H1 (cell line): ENCODE measurements around the gene CRP. TPM values are rescaled to one million over a fixed set of nuclear protein-coding genes. Genes with fewer than 3 reads are reported as not detected.

Experiments used
- CTCF ChIA-PET: fragments of 300-600 bp; sonication (Branson Sonifier 250); formaldehyde crosslinking; loops from one replicate; lab custom pipeline; 2021; ENCODE audit not compliant: partially characterized antibody; lab: Charles Lee
- POLR2A ChIA-PET: fragments of 300-600 bp; sonication (Branson Sonifier 250); formaldehyde crosslinking; loops from one replicate; lab custom pipeline; 2021; ENCODE audit warnings: inconsistent platforms; ENCODE audit not compliant: partially characterized antibody; lab: Charles Lee
- DNase-seq, 2 experiments: peaks; one replicate each; pipeline versions ENCODE4 v3.0.0 to v3.0.0-alpha.2; 2010 to 2022; ENCODE audit warnings: low spot score in 2 of 2, low read depth in 1 of 2, mixed read lengths in 1 of 2
- FAIRE-seq: peaks from 2 replicates; lab custom pipeline; 2011; peaks lifted over from hg19 to GRCh38; lab: Jason Lieb, UNC
- H2AFZ ChIP-seq: 2 replicates; pipeline ENCODE4 v1.8.1; 2012; ENCODE audit warnings: low read length, inconsistent platforms
- H2AK5ac ChIP-seq: 2 replicates; pipeline ENCODE4 v1.6.1; 2013; ENCODE audit warnings: low read depth, low read length
- H2BK120ac ChIP-seq: replicated peaks from 2 replicates; pipeline ENCODE3; 2013; ENCODE audit warnings: low read depth, low read length, inconsistent platforms
- H2BK12ac ChIP-seq: 2 replicates; pipeline ENCODE4 v1.6.1; 2013; ENCODE audit warnings: low read depth, low read length
- H2BK15ac ChIP-seq: 2 replicates; pipeline ENCODE4 v1.6.1; 2013; ENCODE audit warnings: low read length
- H2BK20ac ChIP-seq: 2 replicates; pipeline ENCODE4 v1.6.1; 2013; ENCODE audit warnings: low read length
- H2BK5ac ChIP-seq: 2 replicates; pipeline ENCODE4 v1.6.1; 2013; ENCODE audit warnings: low read depth, low read length
- H3K14ac ChIP-seq: 2 replicates; pipeline ENCODE4 v1.6.1; 2013; ENCODE audit warnings: inconsistent platforms; ENCODE audit not compliant: insufficient read length
- H3K18ac ChIP-seq: 2 replicates; pipeline ENCODE4 v1.6.1; 2013; ENCODE audit warnings: low read length; ENCODE audit errors: extremely low read depth
- H3K23ac ChIP-seq: 2 replicates; pipeline ENCODE4 v1.6.1; 2013; ENCODE audit warnings: inconsistent platforms; ENCODE audit not compliant: insufficient read length
- H3K23me2 ChIP-seq: 2 replicates; pipeline ENCODE4 v1.6.1; 2013; ENCODE audit warnings: low read depth, low read length
- H3K27ac ChIP-seq: 2 replicates; pipeline ENCODE4 v1.6.1; 2011; ENCODE audit warnings: low read depth, low read length, inconsistent platforms
- H3K27me3 ChIP-seq, 4 experiments: replicated peaks in 1 of 4; 1 replicate in 1 of 4; 2 replicates in 3 of 4; pipeline versions ENCODE4 v1.6.1 to v1.8.1; 2011 to 2013; ENCODE audit warnings: low read length in 3 of 4, mild to moderate bottlenecking in 3 of 4, inconsistent platforms in 2 of 4, mixed read lengths in 2 of 4, moderate library complexity in 1 of 4; ENCODE audit not compliant: control insufficient read depth in 3 of 4, insufficient read depth in 3 of 4; ENCODE audit errors: extremely low read depth in 1 of 4
- H3K36me3 ChIP-seq, 4 experiments: 2 replicates each; pipeline versions ENCODE4 v1.6.1 to v1.8.1; 2011 to 2013; ENCODE audit warnings: mild to moderate bottlenecking in 4 of 4, low read length in 3 of 4, moderate library complexity in 2 of 4, control low read depth in 1 of 4, inconsistent platforms in 1 of 4; ENCODE audit not compliant: insufficient read depth in 4 of 4, control insufficient read depth in 2 of 4
- H3K4ac ChIP-seq: replicated peaks from 2 replicates; pipeline ENCODE3; 2013; ENCODE audit warnings: low read length, low read depth, mixed read lengths, inconsistent platforms; ENCODE audit not compliant: insufficient read length
- H3K4me1 ChIP-seq, 4 experiments: replicated peaks in 1 of 4; 1 replicate in 1 of 4; 2 replicates in 3 of 4; pipeline versions ENCODE4 v1.6.1 to v1.8.1; 2011 to 2013; ENCODE audit warnings: low read length in 3 of 4, inconsistent platforms in 2 of 4, mixed read lengths in 1 of 4; ENCODE audit not compliant: insufficient read depth in 4 of 4, control insufficient read depth in 3 of 4
- H3K4me2 ChIP-seq, 2 experiments: 2 replicates each; pipeline versions ENCODE4 v1.6.1 to v1.8.1; 2011 to 2013; ENCODE audit warnings: low read depth in 2 of 2, low read length in 2 of 2, control low read depth in 1 of 2, inconsistent platforms in 1 of 2, mild to moderate bottlenecking in 1 of 2; ENCODE audit not compliant: insufficient read depth in 1 of 2
- H3K4me3 ChIP-seq, 4 experiments: fragments of 200-600, 300-600 bp in 1 of 4; sonication (generic), shearing (Covaris generic), sonication (Bioruptor Twin) in 1 of 4; 2 replicates each; pipeline versions ENCODE4 v1.5.1 to v1.8.1; 2011 to 2016; ENCODE audit warnings: low read length in 4 of 4, low read depth in 3 of 4, control low read depth in 2 of 4, inconsistent platforms in 2 of 4, mild to moderate bottlenecking in 2 of 4, mixed read lengths in 1 of 4, moderate library complexity in 1 of 4; ENCODE audit not compliant: insufficient read depth in 2 of 4; ENCODE audit errors: extremely low read depth in 1 of 4
- H3K56ac ChIP-seq: replicated peaks from 2 replicates; pipeline ENCODE3; 2013; ENCODE audit warnings: low read depth, mild to moderate bottlenecking, mixed read lengths, low read length, inconsistent platforms; ENCODE audit not compliant: insufficient read length
- H3K79me1 ChIP-seq: 2 replicates; pipeline ENCODE4 v1.6.1; 2013; ENCODE audit warnings: low read depth, low read length, control low read depth
- H3K79me2 ChIP-seq, 2 experiments: 2 replicates each; pipeline versions ENCODE4 v1.6.1 to v1.8.1; 2012 to 2013; ENCODE audit warnings: low read length in 2 of 2, mild to moderate bottlenecking in 2 of 2, inconsistent platforms in 1 of 2; ENCODE audit not compliant: insufficient read depth in 2 of 2, control insufficient read depth in 1 of 2
- H3K9ac ChIP-seq, 4 experiments: replicated peaks in 1 of 4; 1 replicate in 1 of 4; 2 replicates in 3 of 4; pipeline versions ENCODE4 v1.6.1 to v1.8.1; 2011 to 2013; ENCODE audit warnings: low read depth in 3 of 4, low read length in 3 of 4, control low read depth in 2 of 4, mild to moderate bottlenecking in 2 of 4, moderate library complexity in 2 of 4, inconsistent platforms in 1 of 4; ENCODE audit errors: extremely low read depth in 1 of 4
- H3K9me3 ChIP-seq, 2 experiments: 2 replicates each; pipeline versions ENCODE4 v1.6.1 to v1.8.1; 2012 to 2013; ENCODE audit warnings: mild to moderate bottlenecking in 2 of 2, moderate library complexity in 2 of 2, control low read depth in 1 of 2, inconsistent platforms in 1 of 2, low read depth in 1 of 2, low read length in 1 of 2, mixed read lengths in 1 of 2; ENCODE audit not compliant: insufficient read depth in 2 of 2
- H4K20me1 ChIP-seq, 2 experiments: replicated peaks in 1 of 2; 2 replicates each; pipeline versions ENCODE3 to v1.8.1; 2011 to 2013; ENCODE audit warnings: inconsistent platforms in 2 of 2, low read length in 2 of 2, mild to moderate bottlenecking in 1 of 2; ENCODE audit not compliant: insufficient read depth in 2 of 2, control insufficient read depth in 1 of 2
- H4K5ac ChIP-seq: 2 replicates; pipeline ENCODE4 v1.6.1; 2013; ENCODE audit warnings: low read length, low read depth, mixed read lengths, inconsistent platforms; ENCODE audit not compliant: insufficient read length
- H4K8ac ChIP-seq: 2 replicates; pipeline ENCODE4 v1.8.0; 2013; ENCODE audit warnings: mild to moderate bottlenecking, moderate library complexity, low read length, inconsistent platforms; ENCODE audit not compliant: insufficient read depth; ENCODE audit errors: extremely low read depth
- H4K91ac ChIP-seq: replicated peaks from 2 replicates; pipeline ENCODE3; 2013; ENCODE audit warnings: low read length, mixed read lengths, inconsistent platforms; ENCODE audit not compliant: insufficient read length
- BRCA1 ChIP-seq: IDR thresholded peaks from 2 replicates; pipeline ENCODE4 v1.6.1; 2012; ENCODE audit warnings: low read depth, low read length, improper control_type of control experiment
- CHD2 ChIP-seq: IDR thresholded peaks from 2 replicates; pipeline ENCODE4 v1.6.1; 2012; ENCODE audit warnings: low read length, improper control_type of control experiment
- GTF2F1 ChIP-seq: IDR thresholded peaks from 2 replicates; pipeline ENCODE4 v1.6.1; 2012; ENCODE audit warnings: low read depth, low read length, improper control_type of control experiment, borderline replicate concordance
- KDM5A ChIP-seq: fragments of 200-600 bp; IDR thresholded peaks from 2 replicates; pipeline ENCODE4 v1.7.1; 2012; ENCODE audit warnings: mild to moderate bottlenecking, low read length, inconsistent platforms, mixed read lengths
- MAX ChIP-seq: IDR thresholded peaks from 2 replicates; pipeline ENCODE4 v1.6.1; 2012; ENCODE audit warnings: inconsistent platforms
- RFX5 ChIP-seq: IDR thresholded peaks from 2 replicates; pipeline ENCODE4 v1.6.1; 2011; ENCODE audit warnings: low read depth, low read length, improper control_type of control experiment, borderline replicate concordance
- TCF12 ChIP-seq: IDR thresholded peaks from 2 replicates; pipeline ENCODE4 v1.6.1; 2011; ENCODE audit warnings: low read depth, mild to moderate bottlenecking, low read length
- polyA plus RNA-seq, 7 experiments: library from polyadenylated mRNA; depleted of rRNA in 3 of 7; stranded (reverse) in 5 of 7; unstranded in 2 of 7; fragments of >200 nt in 5 of 7; fragments of 200-250 nt in 2 of 7; gene quantifications; 1 replicate in 5 of 7; 2 replicates in 1 of 7; 4 replicates in 1 of 7; pipeline versions ENCODE4 v1.2.1 to v1.2.3, GENCODE V29; 2011 to 2013; ENCODE audit warnings: missing spikeins in 2 of 7, mixed read lengths in 2 of 7
- total RNA-seq: library from RNA; stranded (reverse); fragmentation: NEBNext Ultra II Directional; extraction: Animal tissue kit (Norgen Biotek cat#: 25700); gene quantifications from 2 replicates; pipeline ENCODE4 v1.2.1, GENCODE V29; 2021
- TF ChIP-seq, protein P1 (sequence below): IDR thresholded peaks from 2 replicates; pipeline ENCODE4 v1.6.1; 2012; ENCODE audit warnings: inconsistent platforms

CRP gene
- total and polyA plus RNA-seq, 2 of the 8 experiments (the other 6 are each of a cell fraction or from before 2014, with no cell fraction given) = not detected

- H3K27ac ChIP-seq = no peak overlapping the region
- no peak overlapping the region for H3K4ac ChIP-seq
- H3K9me3 ChIP-seq = peaks cover 12 to 27% of the 10 kb centered on the region in 2 experiments; a peak in 2 of 4 replicates
- H2BK20ac ChIP-seq = no peak overlapping the region
- TF ChIP-seq BRCA1 (no peak), TCF12 (no peak), CHD2 (no peak), KDM5A (no peak), RFX5 (no peak), GTF2F1 (no peak), MAX (no peak)
- TF ChIP-seq, protein P1, sequence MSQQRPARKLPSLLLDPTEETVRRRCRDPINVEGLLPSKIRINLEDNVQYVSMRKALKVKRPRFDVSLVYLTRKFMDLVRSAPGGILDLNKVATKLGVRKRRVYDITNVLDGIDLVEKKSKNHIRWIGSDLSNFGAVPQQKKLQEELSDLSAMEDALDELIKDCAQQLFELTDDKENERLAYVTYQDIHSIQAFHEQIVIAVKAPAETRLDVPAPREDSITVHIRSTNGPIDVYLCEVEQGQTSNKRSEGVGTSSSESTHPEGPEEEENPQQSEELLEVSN = no peak
- TF ChIP-seq, all 59 proteins: peak for 0
- Histone ChIP-seq H4K20me1 (no peaks in the 10 kb centered on the region), H2BK12ac (no peak overlapping the region), H3K36me3 (no peaks in the 10 kb centered on the region), H3K14ac (no peak overlapping the region), H3K27me3 (no peaks in the 10 kb centered on the region), H3K4me2 (no peak overlapping the region), H3K18ac (no peak overlapping the region), H2BK15ac (no peak overlapping the region), H3K23ac (no peak overlapping the region), H4K91ac (no peak overlapping the region), H3K56ac (no peak overlapping the region), H4K8ac (no peak overlapping the region), H2BK5ac (no peak overlapping the region), H2BK120ac (no peak overlapping the region), H4K5ac (no peak overlapping the region), H3K79me1 (no peaks in the 10 kb centered on the region), H3K9ac (no peak overlapping the region), H3K4me3 (no peak overlapping the region), H3K23me2 (no peaks in the 10 kb centered on the region), H2AK5ac (no peak overlapping the region), H3K4me1 (no peaks in the 10 kb centered on the region), H3K79me2 (no peaks in the 10 kb centered on the region), H2AFZ (no peak overlapping the region)
- CTCF ChIA-PET = no interaction called here
- FAIRE-seq (no peak), DNase-seq (no peak)
- POLR2A ChIA-PET = no interaction called here
These were observed 42.0 kb upstream of the CRP start for GRCh38 chr1:159756397-159756796.
